ENCODE data around the gene KCND2. TPM values are rescaled to one million over a fixed set of nuclear protein-coding genes. Genes with fewer than 3 reads are reported as not detected.

Gene KCND2
- total RNA-seq, 1 experiment from 2014 or later = not detected

DNA sequence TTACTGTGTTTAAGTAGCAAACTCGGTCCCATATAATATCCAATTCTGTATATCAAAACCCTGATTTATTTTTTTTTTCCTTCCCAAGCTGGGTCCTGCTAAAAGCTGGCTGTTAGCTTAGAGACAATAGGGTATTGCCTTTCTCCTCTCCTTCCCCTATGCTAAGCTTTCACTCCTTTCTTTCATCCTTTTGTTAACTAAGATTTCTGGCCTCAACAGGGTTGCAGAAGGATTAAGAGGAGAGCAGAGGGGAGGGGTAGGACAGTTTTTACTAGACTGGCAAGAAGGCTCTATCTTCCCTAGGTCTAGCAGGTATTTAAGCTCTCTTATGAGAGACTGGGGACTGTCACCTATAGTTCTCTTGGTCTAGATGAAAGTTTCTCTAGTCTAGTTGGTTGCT is 229.2 kb downstream of the KCND2 start:
- no peak for ATAC-seq
- BruUV-seq (replicated peaks) = no TSS peak

DNA sequence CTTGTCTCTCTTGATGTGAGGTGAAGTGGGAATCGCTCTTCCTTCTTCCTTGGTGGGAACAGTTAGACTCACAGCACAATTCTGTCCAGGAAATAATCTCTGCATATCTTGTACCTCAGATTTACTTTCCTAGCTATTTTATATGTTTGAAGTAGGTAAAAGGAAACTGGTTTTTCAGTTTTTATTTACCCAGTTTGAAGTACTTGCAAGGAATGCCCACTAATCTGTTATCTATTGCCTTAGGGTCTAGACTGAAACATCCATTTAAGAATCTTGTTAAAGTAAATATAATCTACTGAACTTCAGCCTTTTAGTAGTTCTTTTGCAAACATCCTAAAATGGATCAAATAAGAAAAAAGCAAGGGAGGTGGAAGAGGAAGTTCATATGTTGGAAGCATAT is 229.8 kb downstream of the KCND2 start:
- Histone ChIP-seq H3K27me3 (ENCODE audit: control insufficient read depth, insufficient read depth, low read length) (no peaks in the 10 kb centered on the region), H3K36me3 (ENCODE audit: control insufficient read depth, insufficient read depth, low read length) (no peaks in the 10 kb centered on the region), H3K27ac (ENCODE audit: low read length) (no peak overlapping the region), H3K4me1 (ENCODE audit: control insufficient read depth, insufficient read depth, low read length) (no peaks in the 10 kb centered on the region), H3K4me3 (ENCODE audit: low read depth in 2 of 2, low read length in 2 of 2) (no peak overlapping the region), H3K9me3 (ENCODE audit: control insufficient read depth, insufficient read depth, low read depth, low read length) (no peaks in the 10 kb centered on the region)
- CTCF ChIA-PET = no interaction called here
- no peak for TF ChIP-seq TCF7L2 (IDR thresholded peaks at IDR 0.05; ENCODE audit: low read depth, low read length)
- no peak for TF ChIP-seq POLR2AphosphoS5 (IDR thresholded peaks at IDR 0.05; ENCODE audit: low read depth, low read length)
- TF ChIP-seq, protein P1, sequence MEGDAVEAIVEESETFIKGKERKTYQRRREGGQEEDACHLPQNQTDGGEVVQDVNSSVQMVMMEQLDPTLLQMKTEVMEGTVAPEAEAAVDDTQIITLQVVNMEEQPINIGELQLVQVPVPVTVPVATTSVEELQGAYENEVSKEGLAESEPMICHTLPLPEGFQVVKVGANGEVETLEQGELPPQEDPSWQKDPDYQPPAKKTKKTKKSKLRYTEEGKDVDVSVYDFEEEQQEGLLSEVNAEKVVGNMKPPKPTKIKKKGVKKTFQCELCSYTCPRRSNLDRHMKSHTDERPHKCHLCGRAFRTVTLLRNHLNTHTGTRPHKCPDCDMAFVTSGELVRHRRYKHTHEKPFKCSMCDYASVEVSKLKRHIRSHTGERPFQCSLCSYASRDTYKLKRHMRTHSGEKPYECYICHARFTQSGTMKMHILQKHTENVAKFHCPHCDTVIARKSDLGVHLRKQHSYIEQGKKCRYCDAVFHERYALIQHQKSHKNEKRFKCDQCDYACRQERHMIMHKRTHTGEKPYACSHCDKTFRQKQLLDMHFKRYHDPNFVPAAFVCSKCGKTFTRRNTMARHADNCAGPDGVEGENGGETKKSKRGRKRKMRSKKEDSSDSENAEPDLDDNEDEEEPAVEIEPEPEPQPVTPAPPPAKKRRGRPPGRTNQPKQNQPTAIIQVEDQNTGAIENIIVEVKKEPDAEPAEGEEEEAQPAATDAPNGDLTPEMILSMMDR (IDR thresholded peaks at IDR 0.05) = no peak
- TF ChIP-seq REST (IDR thresholded peaks at IDR 0.05; ENCODE audit: insufficient read depth in 1 of 2, low read depth in 2 of 2, low read length in 1 of 2) = no peak
- no peak for TF ChIP-seq SIN3A (IDR thresholded peaks at IDR 0.05; ENCODE audit: borderline replicate concordance, insufficient read depth, low read depth, low read length)
- ATAC-seq (no peak), DNase-seq (ENCODE audit: low read depth, low spot score) (no peak)
- no TSS peak for BruUV-seq (replicated peaks)
- in situ Hi-C loops (cut with HindIII; ENCODE audit: low pct_unique_long_range_greater_than_20kb, low sequenced_read_pairs) (no loop called here), intact Hi-C loops (cut with micrococcal nuclease; ENCODE audit: unreplicated experiment) (no loop called here)
- POLR2A ChIA-PET = no interaction called here

More for the DNA sequence above, 229.2 kb downstream of the KCND2 start:
- H3K27me3 ChIP-seq (ENCODE audit: control insufficient read depth, insufficient read depth, low read length) = no peaks in the 10 kb centered on the region
- TF ChIP-seq POLR2AphosphoS5 (IDR thresholded peaks at IDR 0.05; ENCODE audit: low read depth, low read length) = no peak
- no peak for TF ChIP-seq REST (IDR thresholded peaks at IDR 0.05; ENCODE audit: insufficient read depth in 1 of 2, low read depth in 2 of 2, low read length in 1 of 2)
- no peak for TF ChIP-seq SIN3A (IDR thresholded peaks at IDR 0.05; ENCODE audit: borderline replicate concordance, insufficient read depth, low read depth, low read length)
- no peak for TF ChIP-seq TCF7L2 (IDR thresholded peaks at IDR 0.05; ENCODE audit: low read depth, low read length)
- TF ChIP-seq, protein P1 (IDR thresholded peaks at IDR 0.05) = no peak
- in situ Hi-C loops (cut with HindIII; ENCODE audit: low pct_unique_long_range_greater_than_20kb, low sequenced_read_pairs) = no loop called here
- H3K27ac ChIP-seq (ENCODE audit: low read length) = no peak overlapping the region
- CTCF ChIA-PET = no interaction called here
- no peak overlapping the region for H3K4me3 ChIP-seq (ENCODE audit: low read depth in 2 of 2, low read length in 2 of 2)
- H3K9me3 ChIP-seq (ENCODE audit: control insufficient read depth, insufficient read depth, low read depth, low read length) = no peaks in the 10 kb centered on the region
- intact Hi-C loops (cut with micrococcal nuclease; ENCODE audit: unreplicated experiment) = no loop called here
- DNase-seq (ENCODE audit: low read depth, low spot score) = no peak
- H3K36me3 ChIP-seq (ENCODE audit: control insufficient read depth, insufficient read depth, low read length) = no peaks in the 10 kb centered on the region
- POLR2A ChIA-PET = no interaction called here
- no peaks in the 10 kb centered on the region for H3K4me1 ChIP-seq (ENCODE audit: control insufficient read depth, insufficient read depth, low read length)

Measured in Panc1 (cell line).